Hepatocyte (in vitro differentiated cells): Measurements from ENCODE around the gene RFX8. TPM values are rescaled to one million over a fixed set of nuclear protein-coding genes. Genes with fewer than 3 reads are reported as not detected.
"Not testable (repeated sequence)": the region's sequence is repeated elsewhere in the genome, so short reads cannot be mapped to it uniquely, and the experiment has no call there.

Source experiments
- DNase-seq: peaks from one replicate; pipeline ENCODE4 v3.0.0-alpha.2; 2016; ENCODE audit warnings: low spot score
- H2AFZ ChIP-seq: fragments of 200-600 bp; sonication (generic); 2 replicates; pipeline ENCODE4 v1.6.0; 2016; ENCODE audit warnings: antibody characterized with exemption, mild to moderate bottlenecking
- H3K27ac ChIP-seq: fragments of 200-600 bp; sonication (generic); 2 replicates; pipeline ENCODE4 v1.5.1; 2016; ENCODE audit warnings: mild to moderate bottlenecking
- H3K27me3 ChIP-seq: fragments of 200-600 bp; sonication (generic); 2 replicates; pipeline ENCODE4 v1.6.1; 2016
- H3K36me3 ChIP-seq: fragments of 200-600 bp; sonication (generic); replicated peaks from 2 replicates; pipeline ENCODE4 v1.5.1; 2016; ENCODE audit warnings: low read depth; ENCODE audit not compliant: insufficient read depth
- H3K4me1 ChIP-seq: fragments of 200-600 bp; sonication (generic); 2 replicates; pipeline ENCODE4 v1.5.1; 2016; ENCODE audit warnings: mild to moderate bottlenecking, moderate library complexity; ENCODE audit not compliant: insufficient read depth
- H3K4me2 ChIP-seq: fragments of 200-600 bp; sonication (generic); 2 replicates; pipeline ENCODE4 v1.6.0; 2016
- H3K4me3 ChIP-seq: fragments of 200-600 bp; sonication (generic); 2 replicates; pipeline ENCODE4 v1.5.1; 2016; ENCODE audit warnings: mild to moderate bottlenecking
- H3K79me2 ChIP-seq: fragments of 200-600 bp; sonication (generic); 2 replicates; pipeline ENCODE4 v1.6.0; 2017; ENCODE audit warnings: mild to moderate bottlenecking
- H3K9me2 ChIP-seq: fragments of 200-600 bp; sonication (generic); replicated peaks from 2 replicates; pipeline ENCODE4 v1.6.0; 2017; ENCODE audit warnings: mild to moderate bottlenecking; ENCODE audit not compliant: insufficient read depth
- H3K9me3 ChIP-seq: fragments of 200-600 bp; sonication (generic); 2 replicates; pipeline ENCODE4 v1.5.1; 2016; ENCODE audit warnings: low read depth, mild to moderate bottlenecking
- H4K20me1 ChIP-seq: fragments of 200-600 bp; sonication (generic); 2 replicates; pipeline ENCODE4 v1.6.0; 2016; ENCODE audit warnings: mild to moderate bottlenecking; ENCODE audit not compliant: insufficient read depth, poor library complexity, severe bottlenecking
- CTCF ChIP-seq: fragments of 200-600 bp; sonication (generic); IDR thresholded peaks from 2 replicates; pipeline ENCODE4 v1.5.1; 2016; ENCODE audit warnings: antibody characterized with exemption, mild to moderate bottlenecking; ENCODE audit not compliant: poor library complexity
- EZH2 ChIP-seq: fragments of 200-600 bp; sonication (generic); IDR thresholded peaks from 2 replicates; pipeline ENCODE4 v1.6.1; 2016; ENCODE audit warnings: antibody characterized with exemption, mild to moderate bottlenecking, borderline replicate concordance
- EZH2phosphoT487 ChIP-seq: fragments of 200-600 bp; sonication (generic); IDR thresholded peaks from one replicate; pipeline ENCODE4 v1.6.1; 2018; ENCODE audit warnings: antibody characterized with exemption, mild to moderate bottlenecking, low read depth, moderate library complexity; ENCODE audit not compliant: unreplicated experiment, severe bottlenecking
- WGBS: methylation state at CpG from one replicate; pipeline ENCODE4 v1.1.6; 2016; ENCODE audit warnings: low lambda C conversion rate; ENCODE audit errors: missing lambda C conversion rate; 5-methylcytosine and 5-hydroxymethylcytosine counted together
- polyA plus RNA-seq: library from polyadenylated mRNA; unstranded; fragments of >200 nt; fragmentation: Nextera tagmentation; extraction: Ambion mirVana; gene quantifications from 2 replicates; pipeline ENCODE4 v1.2.1, GENCODE V29; 2016
- total RNA-seq: library from RNA; depleted of rRNA; stranded (reverse); fragments of >200 nt; gene quantifications from 2 replicates; pipeline ENCODE4 v1.2.3, GENCODE V29; 2014

The RFX8 gene
- total and polyA plus RNA-seq, 2 experiments from 2014 or later, result 0.52 TPM; not detected in 1

GRCh38 chr2:101354420-101355311, 120.2 kb downstream of the RFX8 start:
- no peaks in the 10 kb centered on the region for H3K79me2 ChIP-seq
- no peaks in the 10 kb centered on the region for H3K9me2 ChIP-seq
- H3K4me1 ChIP-seq, result peaks cover 11% of the 10 kb centered on the region
- DNase-seq, result no peak
- no peak overlapping the region for H3K4me3 ChIP-seq
- no peak overlapping the region for H2AFZ ChIP-seq
- TF ChIP-seq EZH2phosphoT487 (no peak), EZH2 (no peak)
- H3K9me3 ChIP-seq, result no peaks in the 10 kb centered on the region
- no peak overlapping the region for H3K4me2 ChIP-seq
- no peaks in the 10 kb centered on the region for H3K27me3 ChIP-seq
- WGBS, result 92% methylated on average over 21 of the region's 21 CpGs
- no peaks in the 10 kb centered on the region for H4K20me1 ChIP-seq
- no peak overlapping the region for H3K27ac ChIP-seq
- H3K36me3 ChIP-seq, result no peaks in the 10 kb centered on the region

- not testable (repeated sequence) for H2AFZ ChIP-seq, H3K27me3 ChIP-seq, H3K9me3 ChIP-seq, DNase-seq, H3K4me2 ChIP-seq, H3K79me2 ChIP-seq, H3K27ac ChIP-seq, H3K9me2 ChIP-seq, H3K36me3 ChIP-seq, H4K20me1 ChIP-seq, H3K4me3 ChIP-seq
- 97% methylated on average over 4 of the region's 4 CpGs for WGBS
- peaks cover 17% of the 10 kb centered on the region for H3K4me1 ChIP-seq
Measured at GRCh38 chr2:101352631-101353030, 122.3 kb downstream of the RFX8 start.

DNA sequence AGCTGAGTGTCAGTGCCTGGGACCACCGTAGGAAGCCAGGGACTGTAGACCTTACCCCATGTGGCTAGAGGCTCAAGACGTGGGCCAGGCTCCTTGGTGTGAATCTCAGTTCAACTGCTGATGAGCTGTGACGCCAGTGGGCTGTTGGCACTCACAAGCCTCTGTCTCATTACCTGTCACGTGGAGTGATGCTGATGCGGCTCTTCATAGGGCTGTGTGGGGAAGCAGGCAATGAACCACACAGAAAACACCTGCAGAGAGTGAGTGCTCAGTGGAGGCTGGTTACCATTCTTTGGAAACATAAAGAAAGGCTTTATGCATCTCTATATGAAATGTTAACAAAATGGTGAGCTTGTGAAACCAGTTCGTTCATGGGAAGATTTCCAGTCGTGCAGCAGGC, 123.7 kb downstream of the RFX8 start:
- no peaks in the 10 kb centered on the region for H3K9me2 ChIP-seq
- H3K9me3 ChIP-seq, result no peaks in the 10 kb centered on the region
- H3K27me3 ChIP-seq, result no peaks in the 10 kb centered on the region
- peak overlapping the region; percentile 80 for H3K27ac ChIP-seq
- H2AFZ ChIP-seq, result no peak overlapping the region
- H3K79me2 ChIP-seq, result no peaks in the 10 kb centered on the region
- H3K4me2 ChIP-seq, result no peak overlapping the region
- H3K36me3 ChIP-seq, result no peaks in the 10 kb centered on the region
- TF ChIP-seq EZH2phosphoT487, result no peak
- no peak for TF ChIP-seq CTCF
- no peak for TF ChIP-seq EZH2
- no peak overlapping the region for H3K4me3 ChIP-seq
- H4K20me1 ChIP-seq, result no peaks in the 10 kb centered on the region
- H3K4me1 ChIP-seq, result peaks cover 17% of the 10 kb centered on the region
- no peak for DNase-seq
- 93% methylated on average over 7 of the region's 7 CpGs for WGBS

DNA sequence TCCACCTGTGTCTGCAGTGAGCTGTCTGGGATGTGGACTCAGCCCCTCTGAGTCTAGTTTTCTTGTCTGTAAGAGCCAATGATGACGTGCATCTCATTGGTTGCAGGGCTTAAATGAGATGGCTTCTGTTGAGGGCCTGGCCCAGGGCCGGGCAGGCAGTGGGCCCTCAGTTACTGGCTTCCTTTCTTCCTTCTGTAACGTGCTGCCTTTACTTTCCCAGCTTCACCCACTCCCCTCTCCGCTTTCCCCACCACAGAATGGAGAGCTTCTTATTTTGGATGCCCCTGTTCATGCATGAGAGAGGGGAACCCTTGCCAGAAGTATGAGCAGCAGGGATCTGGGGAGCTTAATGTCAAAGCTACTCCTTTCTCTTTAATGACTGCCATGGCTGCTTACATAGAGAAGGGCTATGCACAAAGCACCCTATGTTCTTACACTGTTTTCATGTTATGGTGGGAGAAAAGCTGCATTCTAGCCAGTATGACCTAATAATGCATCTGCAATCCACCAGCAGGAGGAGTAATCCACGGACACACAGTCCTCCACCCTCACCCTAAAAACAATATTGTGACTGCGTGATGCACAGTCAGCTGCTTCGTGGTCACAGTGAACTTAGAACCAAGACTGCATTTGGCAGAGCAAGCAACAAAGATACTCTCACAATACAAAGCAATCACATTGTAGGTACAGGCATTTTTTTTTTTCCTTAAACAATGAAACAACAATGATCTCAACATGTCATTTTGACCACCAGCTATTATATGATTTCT, 124.8 kb downstream of the RFX8 start:
- no peak overlapping the region for H2AFZ ChIP-seq
- no peaks in the 10 kb centered on the region for H3K36me3 ChIP-seq
- no peaks in the 10 kb centered on the region for H3K9me3 ChIP-seq
- no peak overlapping the region for H3K4me3 ChIP-seq
- H3K4me2 ChIP-seq, result no peak overlapping the region
- no peaks in the 10 kb centered on the region for H4K20me1 ChIP-seq
- H3K79me2 ChIP-seq, result no peaks in the 10 kb centered on the region
- H3K27me3 ChIP-seq, result no peaks in the 10 kb centered on the region
- H3K9me2 ChIP-seq, result no peaks in the 10 kb centered on the region
- peaks cover 17% of the 10 kb centered on the region for H3K4me1 ChIP-seq
- DNase-seq, result peak; percentile 55
- no peak for TF ChIP-seq EZH2
- no peak for TF ChIP-seq EZH2phosphoT487
- TF ChIP-seq CTCF, result peak; percentile 33
- 78% methylated on average over 7 of the region's 7 CpGs for WGBS
- H3K27ac ChIP-seq, result peak overlapping the region; percentile 80
